Dedifferentiated amniotic fluid mesenchymal stem cell (primary cell): ENCODE data around the gene APOL1.
"Not testable (repeated sequence)": the region's sequence is repeated elsewhere in the genome, so short reads cannot be mapped to it uniquely, and the experiment has no call there.

ENCODE experiments used
- DNase-seq: peaks from one replicate; pipeline ENCODE4 v3.0.0-alpha.2; 2016; ENCODE audit errors: extremely low spot score

APOL1 gene

GRCh38 chr22:36267058-36267457 is 14.1 kb downstream of the APOL1 start:
- DNase-seq, result no peak

DNA sequence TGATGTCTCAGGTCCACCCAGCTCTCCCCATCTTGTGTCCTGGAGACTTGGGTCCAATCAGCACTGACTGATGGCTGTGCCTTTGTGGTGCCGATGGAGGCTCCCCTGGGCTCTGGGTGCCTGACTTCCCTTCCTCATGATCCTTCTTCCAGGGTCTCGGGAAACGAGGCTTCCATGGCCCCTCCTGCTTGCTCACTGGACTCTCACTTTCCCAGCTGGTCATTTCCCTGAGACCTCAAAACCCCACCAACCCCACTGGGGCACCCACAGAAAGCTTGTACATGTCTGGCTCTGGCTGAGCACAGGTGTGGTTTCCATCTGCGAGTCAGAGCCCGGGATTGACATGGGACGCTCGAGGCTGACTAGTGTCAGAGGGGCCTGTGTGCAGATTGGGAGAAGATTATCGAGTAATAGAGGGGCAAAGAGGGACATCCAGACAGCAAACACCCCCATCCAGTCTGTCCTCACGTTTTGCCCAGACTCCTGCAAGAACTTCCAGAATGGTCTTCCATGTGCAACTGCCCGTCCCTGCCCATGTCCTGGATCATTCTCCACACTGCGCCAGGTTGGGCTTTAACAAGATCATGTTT is 15.1 kb downstream of the APOL1 start:
- no peak for DNase-seq

DNA sequence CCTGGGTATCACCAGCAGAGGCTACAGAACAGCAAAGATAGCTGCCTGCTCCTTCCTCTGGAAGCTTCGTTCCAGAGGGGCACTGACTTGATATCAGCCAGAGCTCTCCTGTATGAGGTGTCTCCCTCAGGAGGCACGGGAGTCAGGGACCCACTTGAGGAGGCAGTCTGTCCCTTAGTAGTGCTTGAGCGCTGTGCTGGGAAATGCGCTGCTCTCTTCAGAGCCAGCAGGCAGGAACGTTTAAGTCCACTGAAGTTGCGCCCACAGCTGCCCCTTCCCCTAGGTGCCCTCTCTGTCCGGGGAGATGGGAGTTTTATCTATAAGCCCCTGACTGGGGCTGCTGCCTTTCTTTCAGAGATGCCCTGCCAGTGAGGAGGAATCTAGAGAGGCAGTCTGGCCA is 18.3 kb downstream of the APOL1 start:
- not testable (repeated sequence) for DNase-seq

GRCh38 chr22:36271951-36272350 is 19.0 kb downstream of the APOL1 start:
- not testable (repeated sequence) for DNase-seq

DNA sequence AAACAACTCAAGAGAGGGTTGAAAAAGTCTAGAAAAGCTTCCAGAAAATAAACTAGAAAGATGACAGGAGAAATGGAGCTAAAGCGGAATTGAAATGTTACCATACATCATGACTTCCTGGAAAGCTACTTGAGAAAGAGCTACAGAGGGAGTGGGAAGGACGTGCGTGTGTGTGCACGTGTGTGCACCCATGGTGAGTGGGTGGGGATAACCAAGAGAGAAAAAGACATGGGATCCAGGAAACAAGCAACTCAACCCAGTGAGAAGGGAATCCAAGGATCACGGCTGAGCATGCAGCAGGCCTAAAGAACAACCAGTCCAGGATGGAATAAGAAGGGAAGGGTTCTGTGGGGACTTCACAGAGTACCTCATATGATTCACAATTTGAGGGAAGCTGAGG is 21.6 kb downstream of the APOL1 start:
- no peak for DNase-seq

DNA sequence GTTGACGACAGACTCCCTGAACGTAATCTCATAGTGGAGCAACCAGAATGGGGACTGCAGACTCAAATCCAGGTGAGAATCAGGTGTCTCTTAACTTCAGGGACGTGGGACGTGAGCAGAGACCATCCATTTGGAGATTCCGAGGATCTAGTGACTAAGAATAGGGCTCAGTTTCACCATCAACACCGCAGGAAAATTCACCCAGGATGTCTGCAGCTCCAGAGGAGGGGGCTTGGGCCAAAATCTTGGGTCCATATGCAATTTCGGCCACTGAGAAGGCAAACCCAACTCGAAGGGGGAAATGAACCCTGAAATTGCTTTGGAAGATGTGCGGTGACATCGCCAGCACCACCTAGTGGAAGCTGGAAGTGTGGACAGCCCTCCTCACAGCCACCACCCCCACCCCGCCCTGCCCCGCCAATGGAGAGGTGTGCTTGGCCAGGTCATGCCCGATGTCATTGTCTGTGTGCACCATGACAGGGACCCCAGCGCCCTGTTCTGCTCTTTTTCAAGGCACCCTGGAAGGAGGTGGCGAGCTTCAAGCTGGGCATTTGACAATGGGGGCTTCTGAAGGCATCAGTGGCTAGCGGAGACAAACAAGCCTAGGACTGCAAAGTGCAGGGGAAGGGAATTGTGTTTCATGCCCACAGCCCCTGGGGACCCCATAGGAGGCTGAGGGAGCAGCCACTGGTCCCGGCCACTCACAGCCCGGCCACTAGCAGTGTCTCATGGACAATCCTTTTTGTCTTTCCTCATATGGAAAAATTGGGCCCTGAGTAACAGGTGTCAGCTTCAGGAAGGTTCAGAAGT is 24.8 kb downstream of the APOL1 start:
- peak; percentile 24 for DNase-seq

DNA sequence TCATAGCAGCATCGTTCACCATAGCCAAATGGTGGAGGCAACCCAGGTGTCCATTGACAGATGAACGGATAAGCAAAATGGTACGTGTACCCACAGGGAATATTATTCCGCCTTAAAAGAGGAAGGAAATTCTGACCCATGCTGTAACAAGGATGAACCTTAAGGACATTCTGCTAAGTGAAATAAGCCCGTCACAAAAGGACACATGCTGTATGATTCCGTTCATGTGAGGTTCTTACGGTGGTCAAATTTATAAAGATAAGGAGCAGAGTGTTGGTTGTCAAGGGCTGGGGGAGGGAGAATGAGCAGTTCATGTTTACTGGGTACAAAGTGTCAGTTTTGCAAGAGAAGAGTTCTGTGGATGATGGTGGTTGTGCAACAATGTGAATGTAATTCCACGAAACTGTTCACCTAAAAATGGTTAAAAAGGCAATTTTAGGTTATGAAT is 26.3 kb downstream of the APOL1 start:
- DNase-seq, result no peak

- DNase-seq, result no peak
These were observed 27.4 kb downstream of the APOL1 start for GRCh38 chr22:36280379-36280778.

DNA sequence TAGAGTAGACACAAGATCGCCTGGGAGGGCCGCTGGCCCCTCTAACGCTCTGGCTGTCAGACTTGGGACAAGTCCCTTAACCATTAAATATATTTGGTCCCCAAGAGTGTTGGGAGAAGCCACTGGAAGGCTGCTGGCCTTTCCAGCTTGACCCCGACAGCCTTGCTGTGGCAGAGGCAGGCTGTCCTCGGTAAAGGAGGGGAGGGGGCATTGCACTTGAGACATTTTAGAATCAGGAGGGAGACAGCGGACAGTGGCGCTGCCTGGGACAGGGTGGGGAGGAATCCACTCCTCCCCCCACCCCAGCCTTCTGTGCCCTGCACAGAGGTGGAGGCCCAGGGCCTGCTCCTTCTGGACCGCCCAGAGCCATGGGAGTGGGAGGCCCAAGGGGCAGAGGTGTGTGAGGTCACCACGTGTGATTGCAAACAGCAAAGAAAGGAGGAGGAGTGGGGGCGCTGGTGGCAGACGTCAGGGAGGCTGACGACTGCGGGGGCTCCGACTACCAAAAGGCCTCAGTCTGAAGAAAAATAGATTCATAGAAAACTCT is 28.9 kb downstream of the APOL1 start:
- no peak for DNase-seq

GRCh38 chr22:36282328-36282831 is 29.4 kb downstream of the APOL1 start:
- no peak for DNase-seq

GRCh38 chr22:36284171-36284571 is 31.2 kb downstream of the APOL1 start:
- no peak for DNase-seq

DNA sequence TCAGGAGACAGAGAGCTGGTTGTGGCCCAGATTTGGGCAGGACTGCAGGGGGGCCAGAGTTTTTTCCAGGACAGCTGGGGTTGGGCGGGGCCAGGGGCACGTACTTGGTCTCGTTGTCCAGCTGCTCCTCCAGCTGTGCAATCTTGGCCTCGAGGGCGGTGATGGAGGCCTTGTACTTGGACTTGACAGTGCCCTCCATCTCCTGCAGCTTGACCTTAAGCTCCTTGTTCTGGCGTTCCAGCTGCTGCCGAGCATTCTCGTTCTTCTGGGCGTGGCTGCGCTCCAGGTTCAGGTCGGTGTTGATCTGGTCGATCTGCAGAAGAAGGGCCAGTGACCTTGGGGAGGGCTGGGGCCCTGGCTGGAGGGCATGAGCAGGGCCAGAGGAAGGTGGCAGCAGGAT is 32.1 kb downstream of the APOL1 start:
- no peak for DNase-seq

GRCh38 chr22:36285545-36285944 is 32.6 kb downstream of the APOL1 start:
- DNase-seq, result no peak

GRCh38 chr22:36286096-36286957 is 33.4 kb downstream of the APOL1 start:
- peak; percentile 61 for DNase-seq

DNA sequence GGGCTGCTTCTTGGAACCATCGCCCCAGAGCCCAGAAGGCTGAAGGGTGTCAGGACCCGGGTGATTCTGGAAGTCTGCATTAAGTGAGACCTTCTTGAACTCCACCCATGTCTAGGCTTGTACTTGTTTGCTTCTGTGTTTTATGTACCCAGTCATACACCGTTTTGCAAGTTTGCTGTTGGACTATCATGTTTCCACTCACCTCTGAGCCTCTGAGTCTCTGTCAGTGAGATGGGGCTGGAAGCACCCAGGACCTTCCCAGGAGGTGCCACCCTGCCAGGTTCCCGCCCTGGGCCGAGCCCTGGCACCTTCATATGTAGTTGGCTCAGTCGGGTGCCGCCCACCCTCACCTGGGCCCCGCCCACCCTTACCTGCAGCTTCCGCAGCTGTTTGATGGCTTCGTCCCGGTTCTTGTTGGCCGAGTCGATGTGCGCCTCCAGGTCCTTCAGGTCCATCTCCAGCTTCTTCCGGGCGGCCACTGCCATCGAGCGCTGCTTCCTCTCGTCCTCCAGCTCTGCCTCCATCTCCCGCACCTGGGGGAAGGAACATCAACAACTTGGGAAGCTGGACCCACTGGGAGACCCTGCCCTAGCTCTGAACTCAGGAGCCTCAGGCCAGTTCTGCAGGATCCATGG is 35.1 kb downstream of the APOL1 start:
- DNase-seq, result no peak

DNA sequence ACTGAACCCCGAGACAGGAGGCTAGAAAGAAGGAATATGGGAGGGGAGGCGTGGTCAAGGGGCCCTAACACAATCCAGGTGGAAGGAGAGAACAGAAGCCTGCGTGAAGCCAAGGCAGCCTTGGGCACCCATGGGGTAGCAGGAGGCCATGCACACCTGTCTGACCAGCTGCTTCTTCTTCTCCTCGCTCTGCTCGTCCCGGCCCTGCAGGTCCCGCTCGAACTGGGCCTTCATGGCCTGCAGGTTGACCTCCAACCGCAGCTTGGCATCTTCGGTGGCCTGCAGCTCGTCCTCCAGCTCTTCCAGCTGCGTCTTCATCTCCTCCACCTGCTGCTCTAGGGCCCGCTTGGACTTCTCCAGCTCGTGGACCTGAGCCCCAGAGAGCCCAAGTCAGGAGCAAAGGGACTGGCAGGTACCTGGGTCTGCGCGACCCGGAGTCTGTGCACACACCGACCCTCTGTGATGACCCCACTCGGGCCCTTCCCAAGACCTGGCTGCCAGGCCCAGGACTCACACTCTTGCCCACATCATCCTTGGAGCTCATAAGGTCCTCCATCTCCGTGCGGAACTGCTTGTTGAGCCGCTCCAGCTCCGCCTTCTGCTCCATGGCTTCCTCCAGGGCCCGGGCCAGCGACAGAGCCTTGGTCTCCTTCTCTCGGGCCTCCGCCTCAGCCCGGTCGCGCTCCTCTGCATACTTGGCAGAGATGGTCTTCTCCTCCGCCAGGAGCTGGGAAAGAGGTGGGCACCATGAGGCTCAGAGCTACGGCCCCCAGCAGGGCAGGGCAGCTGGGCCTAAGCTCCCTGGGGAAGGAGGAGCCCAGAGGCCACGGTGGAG is 35.9 kb downstream of the APOL1 start:
- no peak for DNase-seq

DNA sequence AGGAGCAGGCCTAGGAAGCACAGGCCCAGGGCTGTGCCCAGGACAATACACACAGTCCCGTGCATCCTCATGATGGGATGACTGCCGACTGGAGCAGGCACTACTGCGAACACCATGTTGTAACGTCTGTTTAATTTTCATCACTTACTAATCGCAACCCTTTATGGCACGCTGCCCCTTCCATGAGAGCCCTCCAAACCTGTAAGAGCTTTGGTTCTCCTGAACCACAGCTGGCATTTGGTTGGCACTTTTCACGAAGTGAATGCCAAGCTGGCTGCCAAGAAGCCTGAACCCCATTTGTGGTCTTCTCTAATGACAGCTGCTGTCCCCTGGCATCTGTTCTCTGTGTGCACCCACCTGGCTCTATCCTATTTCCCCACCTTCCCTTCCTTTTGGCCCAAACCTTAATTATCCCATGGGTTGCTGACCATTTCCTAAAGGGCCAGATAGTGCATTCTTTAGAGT is 36.5 kb downstream of the APOL1 start:
- DNase-seq, result no peak

DNA sequence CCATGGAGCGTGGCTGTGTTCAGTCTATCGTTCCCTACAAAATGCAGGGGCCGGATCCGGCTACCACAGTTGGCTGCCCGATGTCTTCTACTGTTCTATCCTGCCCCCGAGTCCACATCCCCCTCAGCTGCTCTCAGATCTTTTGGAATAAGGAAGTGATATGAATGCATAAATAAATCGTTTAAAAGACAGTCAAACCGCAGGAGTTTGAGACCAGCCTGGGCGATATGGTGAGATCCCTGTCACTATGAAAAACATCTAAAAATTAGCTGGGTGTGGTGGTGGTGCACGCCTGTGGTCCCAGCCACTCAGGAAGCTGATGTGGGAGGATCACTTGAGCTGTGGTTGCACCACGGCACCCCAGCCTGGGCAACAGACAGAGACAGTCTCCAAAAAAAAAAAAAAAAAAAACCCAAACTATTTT is 37.0 kb downstream of the APOL1 start:
- DNase-seq, result not testable (repeated sequence)

DNA sequence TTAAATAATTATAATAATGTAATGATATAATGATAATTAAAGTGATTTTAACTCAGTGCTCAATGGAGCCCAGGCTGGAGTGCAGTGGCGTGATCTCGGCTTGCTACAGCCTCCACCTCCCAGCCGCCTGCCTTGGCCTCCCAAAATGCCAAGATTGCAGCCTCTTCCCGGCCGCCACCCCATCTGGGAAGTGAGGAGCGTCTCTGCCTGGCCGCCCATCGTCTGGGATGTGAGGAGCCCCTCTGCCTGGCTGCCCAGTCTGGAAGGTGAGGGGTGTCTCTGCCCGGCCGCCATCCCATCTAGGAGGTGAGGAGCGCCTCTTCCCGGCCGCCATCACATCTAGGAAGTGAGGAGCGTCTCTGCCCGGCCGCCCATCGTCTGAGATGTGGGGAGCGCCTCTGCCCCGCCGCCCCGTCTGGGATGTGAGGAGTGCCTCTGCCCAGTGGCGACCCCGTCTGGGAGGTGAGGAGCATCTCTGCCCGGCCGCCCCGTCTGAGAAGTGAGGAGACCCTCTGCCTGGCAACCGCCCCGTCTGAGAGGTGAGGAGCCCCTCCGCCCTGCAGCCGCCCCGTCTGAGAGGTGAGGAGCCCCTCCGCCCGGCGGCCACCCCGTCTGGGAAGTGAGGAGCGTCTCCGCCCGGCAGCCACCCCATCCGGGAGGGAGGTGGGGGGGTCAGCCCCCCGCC is 37.6 kb downstream of the APOL1 start:
- DNase-seq, result not testable (repeated sequence)
